Measurements from ENCODE around the gene SERPINA12. TPM values are rescaled to one million over a fixed set of nuclear protein-coding genes. Genes with fewer than 3 reads are reported as not detected.

SERPINA12 gene
- total and polyA plus RNA-seq, 4 donors = not detected

GRCh38 chr14:94491511-94491910 lies 17.8 kb downstream of the SERPINA12 start:
- DNase-seq (no peak), ATAC-seq (ENCODE audit: insufficient read depth, low FRiP score) (no peak)
- Histone ChIP-seq H3K36me3 (ENCODE audit: control insufficient read depth in 4 of 4, insufficient read depth in 4 of 4, low read length in 4 of 4) (no peaks in the 10 kb centered on the region), H3K9ac (ENCODE audit: insufficient read depth in 1 of 2, low read length in 2 of 2) (no peak overlapping the region), H3K4me3 (no peak overlapping the region), H3K27me3 (ENCODE audit: control insufficient read depth in 3 of 3, insufficient read depth in 3 of 3, low read length in 2 of 3) (no peaks in the 10 kb centered on the region), H3K4me1 (ENCODE audit: control insufficient read depth in 5 of 5, insufficient read depth in 5 of 5, low read length in 5 of 5) (peaks cover 0 to 4% (median 0%) of the 10 kb centered on the region in 5 donors), H3K9me3 (ENCODE audit: control insufficient read depth in 4 of 4, insufficient read depth in 3 of 4, low read length in 3 of 4) (no peaks in the 10 kb centered on the region), H3K27ac (ENCODE audit: low read depth in 1 of 2, low read length in 1 of 2) (no peak overlapping the region)
- WGBS, 2 donors = 53 to 54% methylated on average over 4 of the region's 4 CpGs
- no peak for TF ChIP-seq CTCF (IDR thresholded peaks at IDR 0.05; ENCODE audit: control extremely low read depth, extremely low read depth)

GRCh38 chr14:94489336-94489735 lies 19.9 kb downstream of the SERPINA12 start:
- DNase-seq = no peak
- no peak for ATAC-seq (ENCODE audit: insufficient read depth, low FRiP score)

GRCh38 chr14:94486883-94487282 lies 22.4 kb downstream of the SERPINA12 start:
- no peak for DNase-seq
- Histone ChIP-seq H3K4me3 (no peak overlapping the region), H3K27me3 (ENCODE audit: control insufficient read depth in 3 of 3, insufficient read depth in 3 of 3, low read length in 2 of 3) (no peaks in the 10 kb centered on the region), H3K9ac (ENCODE audit: insufficient read depth in 1 of 2, low read length in 2 of 2) (no peak overlapping the region), H3K4me1 (ENCODE audit: control insufficient read depth in 5 of 5, insufficient read depth in 5 of 5, low read length in 5 of 5) (peaks cover 0 to 9% (median 0%) of the 10 kb centered on the region in 5 donors), H3K27ac (ENCODE audit: low read depth in 1 of 2, low read length in 1 of 2) (no peak overlapping the region), H3K9me3 (ENCODE audit: control insufficient read depth in 4 of 4, insufficient read depth in 3 of 4, low read length in 3 of 4) (no peaks in the 10 kb centered on the region), H3K36me3 (ENCODE audit: control insufficient read depth in 4 of 4, insufficient read depth in 4 of 4, low read length in 4 of 4) (no peaks in the 10 kb centered on the region)
- WGBS, 2 donors = 33 to 35% methylated on average over 5 of the region's 5 CpGs
- no peak for TF ChIP-seq CTCF (IDR thresholded peaks at IDR 0.05; ENCODE audit: control extremely low read depth, extremely low read depth)
- ATAC-seq (ENCODE audit: insufficient read depth, low FRiP score) = no peak

More at GRCh38 chr14:94489336-94489735, 19.9 kb downstream of the SERPINA12 start:
- no peak overlapping the region for H3K9ac ChIP-seq (ENCODE audit: insufficient read depth in 1 of 2, low read length in 2 of 2)
- no peak overlapping the region for H3K27ac ChIP-seq (ENCODE audit: low read depth in 1 of 2, low read length in 1 of 2)
- WGBS, 2 donors = 72 to 77% methylated on average over 11 of the region's 11 CpGs
- no peaks in the 10 kb centered on the region for H3K27me3 ChIP-seq (ENCODE audit: control insufficient read depth in 3 of 3, insufficient read depth in 3 of 3, low read length in 2 of 3)
- no peak for TF ChIP-seq CTCF (IDR thresholded peaks at IDR 0.05; ENCODE audit: control extremely low read depth, extremely low read depth)
- no peaks in the 10 kb centered on the region for H3K9me3 ChIP-seq (ENCODE audit: control insufficient read depth in 4 of 4, insufficient read depth in 3 of 4, low read length in 3 of 4)
- H3K36me3 ChIP-seq (ENCODE audit: control insufficient read depth in 4 of 4, insufficient read depth in 4 of 4, low read length in 4 of 4) = no peaks in the 10 kb centered on the region
- no peak overlapping the region for H3K4me3 ChIP-seq
- H3K4me1 ChIP-seq (ENCODE audit: control insufficient read depth in 5 of 5, insufficient read depth in 5 of 5, low read length in 5 of 5) = peaks cover 0 to 9% (median 0%) of the 10 kb centered on the region in 5 donors
